HepG2 (cell line): ENCODE data around the gene ALK. TPM values are rescaled to one million over a fixed set of nuclear protein-coding genes. Genes with fewer than 3 reads are reported as not detected.

Experiments
- ATAC-seq: fragments of 200-7000 bp; cut with Tn5 transposase; 3 replicates; pipeline ENCODE4 v1.9.1; 2020; ENCODE audit warnings: mild to moderate bottlenecking, moderate library complexity
- BruUV-seq: library from RNA; stranded (reverse); fragments of 400-500 nt; replicated peaks from 2 replicates; lab custom pipeline; 2021; lab: Mats Ljungman, UMichigan
- CTCF ChIA-PET: fragments of 300-600 bp; formaldehyde crosslinking; extraction: SDS; loops from one replicate; lab custom pipeline; 2021; ENCODE audit warnings: low total read pairs, inconsistent platforms, low intra/inter-chr PET ratio; lab: Yijun Ruan, JAX
- POLR2A ChIA-PET: fragments of 350-600 bp; sonication (Branson Sonifier 250); formaldehyde crosslinking; loops from one replicate; lab custom pipeline; 2020; ENCODE audit warnings: antibody characterized with exemption, inconsistent platforms; lab: Yijun Ruan, JAX
- DNase-seq: peaks from one replicate; pipeline ENCODE4 v3.0.0-alpha.2; 2015; ENCODE audit warnings: low spot score
- FAIRE-seq: peaks from 3 replicates; lab custom pipeline; 2011; peaks lifted over from hg19 to GRCh38; lab: Jason Lieb, UNC
- H2AFZ ChIP-seq: one replicate; pipeline ENCODE4 v1.6.1; 2011; ENCODE audit warnings: low read length, inconsistent platforms
- H3K27ac ChIP-seq: fragments of 300-600 bp; 3 replicates; pipeline ENCODE4 v1.8.0; 2011; ENCODE audit warnings: mixed run types, mild to moderate bottlenecking, mixed read lengths, low read length, inconsistent platforms; ENCODE audit not compliant: insufficient read depth; ENCODE audit errors: extremely low read length
- H3K27me3 ChIP-seq, 2 experiments: fragments of 200-600 bp in 1 of 2; 2 replicates in 1 of 2; 3 replicates in 1 of 2; pipeline versions ENCODE4 v1.6.0 to v1.8.0; 2011; ENCODE audit warnings: low read length in 2 of 2, mild to moderate bottlenecking in 2 of 2, moderate library complexity in 2 of 2, inconsistent platforms in 1 of 2; ENCODE audit not compliant: insufficient read depth in 2 of 2, control insufficient read depth in 1 of 2
- H3K36me3 ChIP-seq, 2 experiments: fragments of 200-600 bp in 1 of 2; replicated peaks in 1 of 2; 2 replicates in 1 of 2; 3 replicates in 1 of 2; pipeline versions ENCODE4 v1.5.1 to v1.8.0; 2011; ENCODE audit warnings: low read length in 2 of 2, inconsistent platforms in 1 of 2; ENCODE audit not compliant: insufficient read depth in 2 of 2, control insufficient read depth in 1 of 2
- H3K4me1 ChIP-seq: 2 replicates; pipeline ENCODE4 v1.5.1; 2012; ENCODE audit warnings: low read length, inconsistent platforms; ENCODE audit not compliant: insufficient read depth
- H3K4me2 ChIP-seq: 2 replicates; pipeline ENCODE4 v1.6.0; 2011; ENCODE audit warnings: low read depth, low read length, inconsistent platforms
- H3K4me3 ChIP-seq, 3 experiments: fragments of 200-600 bp in 1 of 3; sonication (generic), shearing (Covaris generic) in 1 of 3; replicated peaks in 1 of 3; 2 replicates each; pipeline ENCODE4 v1.5.1; 2011 to 2016; ENCODE audit warnings: low read length in 3 of 3, inconsistent platforms in 2 of 3, low read depth in 2 of 3, mild to moderate bottlenecking in 2 of 3, control low read depth in 1 of 3, mixed read lengths in 1 of 3; ENCODE audit not compliant: insufficient read depth in 1 of 3
- H3K79me2 ChIP-seq: one replicate; pipeline ENCODE4 v1.6.1; 2011; ENCODE audit warnings: low read length, inconsistent platforms; ENCODE audit not compliant: insufficient read depth
- H3K9ac ChIP-seq: 2 replicates; pipeline ENCODE4 v1.6.0; 2011; ENCODE audit warnings: mild to moderate bottlenecking, low read depth, low read length, inconsistent platforms; ENCODE audit not compliant: insufficient read depth
- H3K9me3 ChIP-seq: 2 replicates; pipeline ENCODE4 v1.5.1; 2012; ENCODE audit warnings: mild to moderate bottlenecking, low read length
- H4K20me1 ChIP-seq: 2 replicates; pipeline ENCODE4 v1.6.0; 2011; ENCODE audit warnings: inconsistent platforms, mild to moderate bottlenecking, low read length, moderate library complexity; ENCODE audit not compliant: insufficient read depth
- ATF2 ChIP-seq: sonication (generic); formaldehyde crosslinking; IDR thresholded peaks from 2 replicates; pipeline ENCODE4 v1.4.0; 2020; ENCODE audit warnings: missing genetic modification reagents
- CC2D1A ChIP-seq: sonication (generic); formaldehyde crosslinking; IDR thresholded peaks from 2 replicates; pipeline ENCODE4 v1.8.1; 2023; ENCODE audit warnings: mild to moderate bottlenecking, missing genetic modification reagents
- CSRNP1 ChIP-seq: sonication (generic); formaldehyde crosslinking; IDR thresholded peaks from 2 replicates; pipeline ENCODE4 v1.8.1; 2023; ENCODE audit warnings: mild to moderate bottlenecking, missing genetic modification reagents
- KAT8 ChIP-seq: IDR thresholded peaks from 2 replicates; pipeline ENCODE4 v1.6.1; 2016; ENCODE audit warnings: missing genetic modification reagents, missing compliant biosample characterization
- SOX5 ChIP-seq: IDR thresholded peaks from 2 replicates; pipeline ENCODE4 v1.6.1; 2016; ENCODE audit warnings: borderline replicate concordance
- THRA ChIP-seq: sonication (generic); formaldehyde crosslinking; IDR thresholded peaks from 2 replicates; pipeline ENCODE4 v1.4.0; 2020; ENCODE audit warnings: missing genetic modification reagents, borderline replicate concordance
- XRCC5 ChIP-seq: fragments of 200-400 bp; formaldehyde crosslinking; optimal IDR thresholded peaks from 2 replicates; pipeline ENCODE3; 2017; ENCODE audit warnings: mild to moderate bottlenecking, low read length
- ZNF24 ChIP-seq: fragments of 450-650 bp; IDR thresholded peaks from 2 replicates; pipeline ENCODE4 v1.6.1; 2017; ENCODE audit warnings: antibody characterized with exemption, mild to moderate bottlenecking
- ZNF773 ChIP-seq: sonication (generic); formaldehyde crosslinking; IDR thresholded peaks from 2 replicates; pipeline ENCODE4 v1.4.0; 2020; ENCODE audit warnings: missing genetic modification reagents, borderline replicate concordance
- ZSCAN25 ChIP-seq: sonication (generic); formaldehyde crosslinking; IDR thresholded peaks from 2 replicates; pipeline ENCODE4 v1.8.0; 2022; ENCODE audit warnings: mild to moderate bottlenecking, missing genetic modification reagents
- WGBS: methylation state at CpG from one replicate; pipeline ENCODE4 v1.1.6; 2017; ENCODE audit warnings: low lambda C conversion rate; 5-methylcytosine and 5-hydroxymethylcytosine counted together
- in situ Hi-C: cut with HindIII; loops from 2 replicates; pipeline ENCODE4 v1.10.0; 2017; ENCODE audit warnings: low pct_unique_long_range_greater_than_20kb; ENCODE audit not compliant: extremely low pct_ligation_motif_present
- intact Hi-C: fragments of 100-400 bp; cut with micrococcal nuclease; formaldehyde crosslinking; loops from one replicate; pipeline ENCODE4 v1.10.0; 2022; ENCODE audit not compliant: unreplicated experiment
- polyA plus RNA-seq, 8 experiments: library from polyadenylated mRNA; depleted of rRNA in 3 of 8; stranded (reverse) in 7 of 8; unstranded in 1 of 8; fragments of >200 nt; fragmentation: Illumina TruSeq in 4 of 8; extraction: Trizol in 4 of 8; gene quantifications; 2 replicates each; pipeline versions ENCODE4 v1.2.1 to v1.2.3, GENCODE V29; 2011 to 2016; ENCODE audit warnings: low read depth in 4 of 8, missing spikeins in 1 of 8, mixed read lengths in 1 of 8; ENCODE audit not compliant: insufficient read depth in 1 of 8
- total RNA-seq, 5 experiments: library from RNA; depleted of rRNA; stranded (reverse); fragments of >200 nt; fragmentation: Illumina TruSeq; extraction: Trizol; gene quantifications; 2 replicates each; pipeline ENCODE4 v1.2.3, GENCODE V29; 2016; ENCODE audit warnings: low read depth in 1 of 5
- TF ChIP-seq, protein P1 (sequence below): sonication (generic); formaldehyde crosslinking; IDR thresholded peaks from 2 replicates; pipeline ENCODE4 v1.5.1; 2020; ENCODE audit warnings: mild to moderate bottlenecking, missing genetic modification reagents, moderate library complexity
- TF ChIP-seq, protein P2 (sequence below): sonication (generic); formaldehyde crosslinking; IDR thresholded peaks from 2 replicates; pipeline ENCODE4 v1.5.0; 2020; ENCODE audit warnings: mild to moderate bottlenecking, missing genetic modification reagents, borderline replicate concordance

The ALK gene
- total and polyA plus RNA-seq, 2 of the 13 experiments (the other 11 are each of a cell fraction or from before 2014, with no cell fraction given): not detected

- Histone ChIP-seq H4K20me1 (no peaks in the 10 kb centered on the region), H3K4me1 (no peaks in the 10 kb centered on the region), H3K27me3 (peaks cover 0 to 7% of the 10 kb centered on the region in 2 experiments; a peak in 2 of 5 replicates), H3K79me2 (no peaks in the 10 kb centered on the region), H3K9me3 (no peaks in the 10 kb centered on the region), H3K4me2 (no peak overlapping the region), H3K36me3 (no peaks in the 10 kb centered on the region), H3K9ac (no peak overlapping the region), H3K27ac (no peak overlapping the region), H2AFZ (no peak overlapping the region), H3K4me3 (no peak overlapping the region)
- FAIRE-seq (no peak), ATAC-seq (no peak), DNase-seq (no peak)
- in situ Hi-C loops: no loop called here
- intact Hi-C loops: no loop called here
- ChIA-PET CTCF (no interaction called here), POLR2A (no interaction called here)
- TF ChIP-seq SOX5 (CRISPR knock-in tag) (no peak), ZNF24 (no peak), CC2D1A (no peak), THRA (CRISPR knock-in tag) (no peak), XRCC5 (no peak), ATF2 (CRISPR knock-in tag) (no peak), ZNF773 (CRISPR knock-in tag) (no peak), CSRNP1 (CRISPR knock-in tag) (no peak), KAT8 (CRISPR knock-in tag) (no peak), ZSCAN25 (CRISPR knock-in tag) (no peak)
- TF ChIP-seq, protein P1, sequence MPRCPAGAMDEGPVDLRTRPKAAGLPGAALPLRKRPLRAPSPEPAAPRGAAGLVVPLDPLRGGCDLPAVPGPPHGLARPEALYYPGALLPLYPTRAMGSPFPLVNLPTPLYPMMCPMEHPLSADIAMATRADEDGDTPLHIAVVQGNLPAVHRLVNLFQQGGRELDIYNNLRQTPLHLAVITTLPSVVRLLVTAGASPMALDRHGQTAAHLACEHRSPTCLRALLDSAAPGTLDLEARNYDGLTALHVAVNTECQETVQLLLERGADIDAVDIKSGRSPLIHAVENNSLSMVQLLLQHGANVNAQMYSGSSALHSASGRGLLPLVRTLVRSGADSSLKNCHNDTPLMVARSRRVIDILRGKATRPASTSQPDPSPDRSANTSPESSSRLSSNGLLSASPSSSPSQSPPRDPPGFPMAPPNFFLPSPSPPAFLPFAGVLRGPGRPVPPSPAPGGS: no peak
- TF ChIP-seq, protein P2, sequence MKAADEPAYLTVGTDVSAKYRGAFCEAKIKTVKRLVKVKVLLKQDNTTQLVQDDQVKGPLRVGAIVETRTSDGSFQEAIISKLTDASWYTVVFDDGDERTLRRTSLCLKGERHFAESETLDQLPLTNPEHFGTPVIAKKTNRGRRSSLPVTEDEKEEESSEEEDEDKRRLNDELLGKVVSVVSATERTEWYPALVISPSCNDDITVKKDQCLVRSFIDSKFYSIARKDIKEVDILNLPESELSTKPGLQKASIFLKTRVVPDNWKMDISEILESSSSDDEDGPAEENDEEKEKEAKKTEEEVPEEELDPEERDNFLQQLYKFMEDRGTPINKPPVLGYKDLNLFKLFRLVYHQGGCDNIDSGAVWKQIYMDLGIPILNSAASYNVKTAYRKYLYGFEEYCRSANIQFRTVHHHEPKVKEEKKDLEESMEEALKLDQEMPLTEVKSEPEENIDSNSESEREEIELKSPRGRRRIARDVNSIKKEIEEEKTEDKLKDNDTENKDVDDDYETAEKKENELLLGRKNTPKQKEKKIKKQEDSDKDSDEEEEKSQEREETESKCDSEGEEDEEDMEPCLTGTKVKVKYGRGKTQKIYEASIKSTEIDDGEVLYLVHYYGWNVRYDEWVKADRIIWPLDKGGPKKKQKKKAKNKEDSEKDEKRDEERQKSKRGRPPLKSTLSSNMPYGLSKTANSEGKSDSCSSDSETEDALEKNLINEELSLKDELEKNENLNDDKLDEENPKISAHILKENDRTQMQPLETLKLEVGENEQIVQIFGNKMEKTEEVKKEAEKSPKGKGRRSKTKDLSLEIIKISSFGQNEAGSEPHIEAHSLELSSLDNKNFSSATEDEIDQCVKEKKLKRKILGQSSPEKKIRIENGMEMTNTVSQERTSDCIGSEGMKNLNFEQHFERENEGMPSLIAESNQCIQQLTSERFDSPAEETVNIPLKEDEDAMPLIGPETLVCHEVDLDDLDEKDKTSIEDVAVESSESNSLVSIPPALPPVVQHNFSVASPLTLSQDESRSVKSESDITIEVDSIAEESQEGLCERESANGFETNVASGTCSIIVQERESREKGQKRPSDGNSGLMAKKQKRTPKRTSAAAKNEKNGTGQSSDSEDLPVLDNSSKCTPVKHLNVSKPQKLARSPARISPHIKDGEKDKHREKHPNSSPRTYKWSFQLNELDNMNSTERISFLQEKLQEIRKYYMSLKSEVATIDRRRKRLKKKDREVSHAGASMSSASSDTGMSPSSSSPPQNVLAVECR (CRISPR knock-in tag): no peak
- 0% methylated on average over 1 of the region's 1 CpG for WGBS
- no TSS peak for BruUV-seq
Measured at GRCh38 chr2:29496198-29496597, 425.2 kb downstream of the ALK start.
